ENCODE data around the gene FMNL3. TPM values are rescaled to one million over a fixed set of nuclear protein-coding genes. Genes with fewer than 3 reads are reported as not detected.
"Not testable (repeated sequence)": the region's sequence is repeated elsewhere in the genome, so short reads cannot be mapped to it uniquely, and the experiment has no call there.

The FMNL3 gene
- total RNA-seq, 1 experiment from 2014 or later, result 0.58 TPM

GRCh38 chr12:49730568-49731101 is 23.4 kb upstream of the FMNL3 start:
- H3K9me3 Mint-ChIP-seq (ENCODE audit: unreplicated experiment), result no peaks in the 10 kb centered on the region
- peak; percentile 36 for DNase-seq (ENCODE audit: unreplicated experiment)
- peaks cover 12% of the 10 kb centered on the region for H3K4me1 Mint-ChIP-seq (ENCODE audit: insufficient read depth, unreplicated experiment)
- TF ChIP-seq, protein P1, sequence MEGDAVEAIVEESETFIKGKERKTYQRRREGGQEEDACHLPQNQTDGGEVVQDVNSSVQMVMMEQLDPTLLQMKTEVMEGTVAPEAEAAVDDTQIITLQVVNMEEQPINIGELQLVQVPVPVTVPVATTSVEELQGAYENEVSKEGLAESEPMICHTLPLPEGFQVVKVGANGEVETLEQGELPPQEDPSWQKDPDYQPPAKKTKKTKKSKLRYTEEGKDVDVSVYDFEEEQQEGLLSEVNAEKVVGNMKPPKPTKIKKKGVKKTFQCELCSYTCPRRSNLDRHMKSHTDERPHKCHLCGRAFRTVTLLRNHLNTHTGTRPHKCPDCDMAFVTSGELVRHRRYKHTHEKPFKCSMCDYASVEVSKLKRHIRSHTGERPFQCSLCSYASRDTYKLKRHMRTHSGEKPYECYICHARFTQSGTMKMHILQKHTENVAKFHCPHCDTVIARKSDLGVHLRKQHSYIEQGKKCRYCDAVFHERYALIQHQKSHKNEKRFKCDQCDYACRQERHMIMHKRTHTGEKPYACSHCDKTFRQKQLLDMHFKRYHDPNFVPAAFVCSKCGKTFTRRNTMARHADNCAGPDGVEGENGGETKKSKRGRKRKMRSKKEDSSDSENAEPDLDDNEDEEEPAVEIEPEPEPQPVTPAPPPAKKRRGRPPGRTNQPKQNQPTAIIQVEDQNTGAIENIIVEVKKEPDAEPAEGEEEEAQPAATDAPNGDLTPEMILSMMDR (IDR thresholded peaks at IDR 0.05; ENCODE audit: unreplicated experiment), result no peak
- peaks cover 17% of the 10 kb centered on the region for H3K27me3 Mint-ChIP-seq (ENCODE audit: insufficient read depth, unreplicated experiment)
- CTCF ChIA-PET, result no interaction called here
- no peak overlapping the region for H3K4me3 Mint-ChIP-seq (ENCODE audit: unreplicated experiment)
- BruUV-seq (replicated peaks), result no TSS peak
- POLR2A ChIA-PET, result no interaction called here
- H3K27ac Mint-ChIP-seq (ENCODE audit: low read depth, unreplicated experiment), result no peak overlapping the region
- intact Hi-C loops (cut with micrococcal nuclease), result no loop called here
- no peaks in the 10 kb centered on the region for H3K36me3 Mint-ChIP-seq (ENCODE audit: insufficient read depth, unreplicated experiment)

DNA sequence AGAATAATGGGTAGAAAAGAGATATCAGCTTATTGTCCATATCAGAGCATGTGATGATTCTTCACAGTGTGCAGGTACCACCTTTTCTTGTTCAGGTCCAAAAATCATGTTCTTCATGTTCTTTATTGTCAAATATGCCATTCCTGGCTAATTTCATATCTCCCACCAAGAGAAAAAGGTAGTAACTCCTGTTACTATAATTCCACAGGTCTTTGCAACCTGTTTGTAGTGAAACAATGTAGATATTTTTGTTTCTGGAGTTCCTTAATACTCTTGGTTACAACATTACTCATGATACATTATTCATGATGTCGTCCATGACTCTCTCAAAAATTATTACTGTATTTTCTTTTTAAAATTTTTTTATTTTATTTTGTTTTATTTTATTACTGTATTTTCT is 22.8 kb upstream of the FMNL3 start:
- peaks cover 12% of the 10 kb centered on the region for H3K4me1 Mint-ChIP-seq (ENCODE audit: insufficient read depth, unreplicated experiment)
- H3K36me3 Mint-ChIP-seq (ENCODE audit: insufficient read depth, unreplicated experiment), result no peaks in the 10 kb centered on the region
- TF ChIP-seq, protein P1 (IDR thresholded peaks at IDR 0.05; ENCODE audit: unreplicated experiment), result no peak
- H3K4me3 Mint-ChIP-seq (ENCODE audit: unreplicated experiment), result no peak overlapping the region
- POLR2A ChIA-PET, result no interaction called here
- no peaks in the 10 kb centered on the region for H3K9me3 Mint-ChIP-seq (ENCODE audit: unreplicated experiment)
- intact Hi-C loops (cut with micrococcal nuclease), result no loop called here
- no peak overlapping the region for H3K27ac Mint-ChIP-seq (ENCODE audit: low read depth, unreplicated experiment)
- CTCF ChIA-PET, result no interaction called here
- DNase-seq (ENCODE audit: unreplicated experiment), result no peak
- H3K27me3 Mint-ChIP-seq (ENCODE audit: insufficient read depth, unreplicated experiment), result peaks cover 22% of the 10 kb centered on the region
- BruUV-seq (replicated peaks), result no TSS peak

GRCh38 chr12:49728446-49728845 is 21.2 kb upstream of the FMNL3 start:
- POLR2A ChIA-PET, result interaction anchor here (0.8 to 1.0 kb wide), 2 partner anchors 13 to 18 kb away, joined by 3 to 4 read pairs; partner anchors contain the start of gene TMBIM6
- intact Hi-C loops (cut with micrococcal nuclease), result no loop called here
- TF ChIP-seq, protein P1 (IDR thresholded peaks at IDR 0.05; ENCODE audit: unreplicated experiment), result no peak
- no peaks in the 10 kb centered on the region for H3K36me3 Mint-ChIP-seq (ENCODE audit: insufficient read depth, unreplicated experiment)
- peaks cover 30% of the 10 kb centered on the region for H3K27me3 Mint-ChIP-seq (ENCODE audit: insufficient read depth, unreplicated experiment)
- no peaks in the 10 kb centered on the region for H3K9me3 Mint-ChIP-seq (ENCODE audit: unreplicated experiment)
- BruUV-seq (replicated peaks), result no TSS peak
- H3K4me1 Mint-ChIP-seq (ENCODE audit: insufficient read depth, unreplicated experiment), result peaks cover 12% of the 10 kb centered on the region
- H3K27ac Mint-ChIP-seq (ENCODE audit: low read depth, unreplicated experiment), result no peak overlapping the region
- DNase-seq (ENCODE audit: unreplicated experiment), result no peak
- H3K4me3 Mint-ChIP-seq (ENCODE audit: unreplicated experiment), result no peak overlapping the region
- CTCF ChIA-PET, result interaction anchor here (0.7 kb wide), 1 partner anchor 117 kb away, joined by 3 read pairs; no protein-coding TSS in a partner anchor

GRCh38 chr12:49721355-49721754 is 14.2 kb upstream of the FMNL3 start:
- H3K27ac Mint-ChIP-seq (ENCODE audit: low read depth, unreplicated experiment); H3K4me1 Mint-ChIP-seq (ENCODE audit: insufficient read depth, unreplicated experiment); intact Hi-C loops (cut with micrococcal nuclease); DNase-seq (ENCODE audit: unreplicated experiment); H3K9me3 Mint-ChIP-seq (ENCODE audit: unreplicated experiment); CTCF ChIA-PET; H3K4me3 Mint-ChIP-seq (ENCODE audit: unreplicated experiment); H3K36me3 Mint-ChIP-seq (ENCODE audit: insufficient read depth, unreplicated experiment); BruUV-seq (replicated peaks): not testable (repeated sequence)
- POLR2A ChIA-PET, result interaction anchor here (1.1 kb wide), 1 partner anchor 11 kb away, joined by 3 read pairs; no protein-coding TSS in a partner anchor
- H3K27me3 Mint-ChIP-seq (ENCODE audit: insufficient read depth, unreplicated experiment), result peaks cover 69% of the 10 kb centered on the region

Data from MCF 10A (cell line).